ENCODE measurements around the gene PDZD8. TPM values are rescaled to one million over a fixed set of nuclear protein-coding genes. Genes with fewer than 3 reads are reported as not detected.

PDZD8 gene
- total RNA-seq, 2 experiments from 2014 or later, result 10.5 to 26.4 TPM

GRCh38 chr10:117339578-117339977 lies 35.7 kb downstream of the PDZD8 start:
- Histone ChIP-seq H3K9me2 (ENCODE audit: insufficient read depth, low read length) (0 out of 2 replicates have a peak, but pooled peaks cover 4% of the 10 kb centered on the region), H3K79me2 (ENCODE audit: insufficient read depth, low read depth, low read length) (peaks cover 4% of the 10 kb centered on the region; the same call in 1 of the 2 replicates), H4K20me1 (ENCODE audit: insufficient read depth, low read length) (0 out of 2 replicates have a peak, but pooled peaks cover 5% of the 10 kb centered on the region), H3K27ac (ENCODE audit: low read depth, low read length, poor library complexity, severe bottlenecking) (no peak overlapping the region), H3K36me3 (ENCODE audit: insufficient read depth, low read length) (peaks cover 48% of the 10 kb centered on the region), H3K4me3 (ENCODE audit: low read depth, low read length, poor library complexity, severe bottlenecking) (no peak overlapping the region), H3K4me1 (ENCODE audit: insufficient read depth, low read length, poor library complexity, severe bottlenecking) (no peaks in the 10 kb centered on the region), H2AFZ (ENCODE audit: low read length) (no peak overlapping the region), H3K4me2 (ENCODE audit: low read length) (no peak overlapping the region), H3K9me3 (ENCODE audit: low read length) (no peaks in the 10 kb centered on the region; the same call in 1 of the 2 replicates)
- POLR2A ChIA-PET, result interaction anchor here (0.6 to 1.1 kb wide), 3 partner anchors 10 to 21 kb away, joined by 3 to 4 read pairs (median 4); no protein-coding TSS in a partner anchor
- CTCF ChIA-PET (ENCODE audit: unreplicated experiment), result no interaction called here
- intact Hi-C loops (cut with micrococcal nuclease; ENCODE audit: unreplicated experiment), result no loop called here
- no TSS peak for BruUV-seq (replicated peaks)
- TF ChIP-seq, protein P1, sequence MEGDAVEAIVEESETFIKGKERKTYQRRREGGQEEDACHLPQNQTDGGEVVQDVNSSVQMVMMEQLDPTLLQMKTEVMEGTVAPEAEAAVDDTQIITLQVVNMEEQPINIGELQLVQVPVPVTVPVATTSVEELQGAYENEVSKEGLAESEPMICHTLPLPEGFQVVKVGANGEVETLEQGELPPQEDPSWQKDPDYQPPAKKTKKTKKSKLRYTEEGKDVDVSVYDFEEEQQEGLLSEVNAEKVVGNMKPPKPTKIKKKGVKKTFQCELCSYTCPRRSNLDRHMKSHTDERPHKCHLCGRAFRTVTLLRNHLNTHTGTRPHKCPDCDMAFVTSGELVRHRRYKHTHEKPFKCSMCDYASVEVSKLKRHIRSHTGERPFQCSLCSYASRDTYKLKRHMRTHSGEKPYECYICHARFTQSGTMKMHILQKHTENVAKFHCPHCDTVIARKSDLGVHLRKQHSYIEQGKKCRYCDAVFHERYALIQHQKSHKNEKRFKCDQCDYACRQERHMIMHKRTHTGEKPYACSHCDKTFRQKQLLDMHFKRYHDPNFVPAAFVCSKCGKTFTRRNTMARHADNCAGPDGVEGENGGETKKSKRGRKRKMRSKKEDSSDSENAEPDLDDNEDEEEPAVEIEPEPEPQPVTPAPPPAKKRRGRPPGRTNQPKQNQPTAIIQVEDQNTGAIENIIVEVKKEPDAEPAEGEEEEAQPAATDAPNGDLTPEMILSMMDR (conservative IDR thresholded peaks at IDR 0.05; ENCODE audit: low read length), result no peak
- no peak for DNase-seq (ENCODE audit: low spot score)

- Histone ChIP-seq H3K9me2 (ENCODE audit: insufficient read depth, low read length) (0 out of 2 replicates have a peak, but pooled peaks cover 4% of the 10 kb centered on the region), H4K20me1 (ENCODE audit: insufficient read depth, low read length) (no peaks in the 10 kb centered on the region), H3K4me1 (ENCODE audit: insufficient read depth, low read length, poor library complexity, severe bottlenecking) (no peaks in the 10 kb centered on the region), H3K4me3 (ENCODE audit: low read depth, low read length, poor library complexity, severe bottlenecking) (no peak overlapping the region), H3K36me3 (ENCODE audit: insufficient read depth, low read length) (peaks cover 60% of the 10 kb centered on the region), H3K27ac (ENCODE audit: low read depth, low read length, poor library complexity, severe bottlenecking) (no peak overlapping the region), H3K9me3 (ENCODE audit: low read length) (no peaks in the 10 kb centered on the region; the same call in 1 of the 2 replicates), H3K79me2 (ENCODE audit: insufficient read depth, low read depth, low read length) (peaks cover 8% of the 10 kb centered on the region), H2AFZ (ENCODE audit: low read length) (no peak overlapping the region), H3K4me2 (ENCODE audit: low read length) (no peak overlapping the region)
- DNase-seq (ENCODE audit: low spot score), result no peak
- intact Hi-C loops (cut with micrococcal nuclease; ENCODE audit: unreplicated experiment), result no loop called here
- ChIA-PET CTCF (ENCODE audit: unreplicated experiment) (no interaction called here), POLR2A (interaction anchor here (0.7 kb wide), 1 partner anchor 971 kb away, joined by 3 read pairs; no protein-coding TSS in a partner anchor)
- no TSS peak for BruUV-seq (replicated peaks)
- no peak for TF ChIP-seq EZH2phosphoT487 (IDR thresholded peaks at IDR 0.05; ENCODE audit: borderline replicate concordance, low read depth, low read length)
- TF ChIP-seq, protein P1 (conservative IDR thresholded peaks at IDR 0.05; ENCODE audit: low read length), result no peak
Measured at GRCh38 chr10:117334926-117335325, 40.3 kb downstream of the PDZD8 start.

GRCh38 chr10:117334066-117334465 lies 41.2 kb downstream of the PDZD8 start:
- CTCF ChIA-PET (ENCODE audit: unreplicated experiment), result no interaction called here

More at GRCh38 chr10:117334066-117334465, 41.2 kb downstream of the PDZD8 start:
- Histone ChIP-seq H3K4me2 (ENCODE audit: low read length) (no peak overlapping the region), H3K79me2 (ENCODE audit: insufficient read depth, low read depth, low read length) (peaks cover 8% of the 10 kb centered on the region), H2AFZ (ENCODE audit: low read length) (no peak overlapping the region), H3K9me2 (ENCODE audit: insufficient read depth, low read length) (0 out of 2 replicates have a peak, but pooled peaks cover 4% of the 10 kb centered on the region), H3K36me3 (ENCODE audit: insufficient read depth, low read length) (peaks cover 56% of the 10 kb centered on the region), H4K20me1 (ENCODE audit: insufficient read depth, low read length) (no peaks in the 10 kb centered on the region), H3K9me3 (ENCODE audit: low read length) (no peaks in the 10 kb centered on the region; the same call in 1 of the 2 replicates), H3K27ac (ENCODE audit: low read depth, low read length, poor library complexity, severe bottlenecking) (no peak overlapping the region), H3K4me1 (ENCODE audit: insufficient read depth, low read length, poor library complexity, severe bottlenecking) (no peaks in the 10 kb centered on the region), H3K4me3 (ENCODE audit: low read depth, low read length, poor library complexity, severe bottlenecking) (no peak overlapping the region)
- BruUV-seq (replicated peaks), result no TSS peak
- POLR2A ChIA-PET, result interaction anchor here (1.3 kb wide), 1 partner anchor 15 kb away, joined by 3 read pairs; no protein-coding TSS in a partner anchor
- intact Hi-C loops (cut with micrococcal nuclease; ENCODE audit: unreplicated experiment), result no loop called here
- no peak for DNase-seq (ENCODE audit: low spot score)
- TF ChIP-seq, protein P1 (conservative IDR thresholded peaks at IDR 0.05; ENCODE audit: low read length), result no peak
- no peak for TF ChIP-seq EZH2phosphoT487 (IDR thresholded peaks at IDR 0.05; ENCODE audit: borderline replicate concordance, low read depth, low read length)

Measured in OCI-LY7 (cell line).